Nephron progenitor cell (in vitro differentiated cells): ENCODE results near the gene RAPGEF1.
A peak's percentile ranks its signal among the peaks of the same experiment; 100 is the strongest.

Source experiments
- DNase-seq: peaks from one replicate; pipeline ENCODE4 v3.0.0; 2021
- H3K27ac Mint-ChIP-seq: 2 replicates; pipeline ENCODE4 v1.8.0; 2021; ENCODE audit warnings: mild to moderate bottlenecking, moderate library complexity, mixed read lengths
- H3K27me3 Mint-ChIP-seq: 2 replicates; pipeline ENCODE4 v1.8.0; 2021; ENCODE audit warnings: mild to moderate bottlenecking, low read depth, mixed read lengths; ENCODE audit not compliant: poor library complexity
- H3K36me3 Mint-ChIP-seq: 2 replicates; pipeline ENCODE4 v1.8.0; 2021; ENCODE audit warnings: low read depth, mixed read lengths
- H3K4me1 Mint-ChIP-seq: 2 replicates; pipeline ENCODE4 v1.8.0; 2021; ENCODE audit warnings: mixed read lengths
- H3K4me3 Mint-ChIP-seq: 2 replicates; pipeline ENCODE4 v1.8.0; 2021; ENCODE audit warnings: mild to moderate bottlenecking, moderate library complexity, mixed read lengths
- H3K9me3 Mint-ChIP-seq: 2 replicates; pipeline ENCODE4 v1.8.0; 2021; ENCODE audit warnings: mild to moderate bottlenecking, moderate library complexity, mixed read lengths
- CTCF ChIP-seq: fragments of 200-600 bp; sonication (generic); IDR thresholded peaks from 2 replicates; pipeline ENCODE4 v1.5.0; 2021; ENCODE audit warnings: antibody characterized with exemption

Gene RAPGEF1

DNA sequence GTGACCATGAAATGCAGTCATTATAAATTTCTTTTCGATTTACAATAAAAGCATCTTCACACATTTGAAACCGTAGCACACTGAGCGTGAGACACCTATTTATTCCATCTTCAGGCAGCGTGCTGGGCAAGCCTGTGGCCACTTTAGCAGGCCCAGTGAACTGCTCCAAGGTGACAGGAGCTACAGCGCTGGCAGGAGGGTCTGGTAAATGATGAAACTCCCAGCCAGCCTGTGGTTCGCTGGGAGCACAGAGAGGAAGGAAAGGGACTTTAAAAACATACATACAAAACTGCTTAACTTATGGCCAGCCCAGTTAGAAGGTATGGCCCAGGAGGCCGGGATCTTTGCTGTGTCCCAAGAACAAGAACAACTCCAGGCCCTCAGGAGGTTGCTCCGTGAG lies 5.1 kb downstream of the RAPGEF1 start:
- Mint-ChIP-seq H3K27me3 (peaks cover 13% of the 10 kb centered on the region), H3K27ac (peak overlapping the region; percentile 61), H3K4me1 (peaks cover 73% of the 10 kb centered on the region), H3K9me3 (no peaks in the 10 kb centered on the region), H3K36me3 (peaks cover 4% of the 10 kb centered on the region), H3K4me3 (no peak overlapping the region)
- DNase-seq: no peak
- TF ChIP-seq CTCF: no peak

DNA sequence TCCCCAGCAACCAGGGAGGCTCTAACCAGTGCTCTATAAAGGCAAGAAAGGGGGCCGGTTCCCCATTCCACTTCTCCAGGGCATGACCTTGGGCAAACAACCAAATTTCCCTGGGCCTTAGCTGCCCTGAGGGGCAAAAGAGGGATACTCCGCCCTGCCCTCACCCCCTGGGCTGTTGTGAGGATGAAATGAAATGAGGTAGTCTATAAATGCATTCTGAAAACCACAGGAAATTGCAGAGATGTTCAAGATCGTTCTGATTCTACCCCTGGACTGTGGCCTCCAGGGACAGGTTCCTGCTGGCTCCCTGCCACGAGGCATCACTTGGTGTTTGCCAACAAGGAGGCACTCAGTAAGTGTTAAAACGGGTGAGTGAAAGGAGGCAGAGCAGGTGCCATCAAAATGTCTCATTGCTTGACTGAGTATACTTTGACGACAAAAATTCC lies 5.7 kb downstream of the RAPGEF1 start:
- no peak overlapping the region for H3K4me3 Mint-ChIP-seq
- DNase-seq: no peak
- H3K4me1 Mint-ChIP-seq: peaks cover 77% of the 10 kb centered on the region
- H3K9me3 Mint-ChIP-seq: no peaks in the 10 kb centered on the region
- peaks cover 12% of the 10 kb centered on the region for H3K27me3 Mint-ChIP-seq
- H3K36me3 Mint-ChIP-seq: peaks cover 4% of the 10 kb centered on the region
- no peak for TF ChIP-seq CTCF
- no peak overlapping the region for H3K27ac Mint-ChIP-seq

DNA sequence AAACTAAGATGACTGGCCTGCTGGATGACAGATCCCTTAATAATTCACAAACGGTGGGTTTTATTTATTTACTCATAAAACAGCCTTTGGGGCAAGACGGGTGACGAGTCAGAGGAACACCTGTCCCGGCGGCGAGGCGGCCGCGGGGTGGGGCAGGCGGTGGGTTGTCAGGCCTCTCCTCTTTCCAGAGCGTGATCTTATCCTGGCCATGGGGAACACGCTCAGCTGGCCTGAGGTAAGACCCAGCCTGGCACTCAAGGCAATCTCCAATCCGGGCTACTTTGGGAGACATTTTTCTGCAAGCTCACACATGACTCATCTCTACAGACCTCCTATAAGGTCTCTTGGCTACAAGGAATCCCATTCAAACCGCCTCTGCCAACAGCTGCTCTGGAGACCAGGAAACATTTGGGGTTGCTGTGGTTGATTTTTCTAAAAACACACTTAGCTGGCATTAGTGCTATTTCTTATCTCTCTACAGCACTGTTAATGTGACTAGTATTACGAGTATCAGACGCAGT lies 6.3 kb downstream of the RAPGEF1 start:
- peaks cover 76% of the 10 kb centered on the region for H3K4me1 Mint-ChIP-seq
- H3K27ac Mint-ChIP-seq: peak overlapping the region; percentile 36
- no peak overlapping the region for H3K4me3 Mint-ChIP-seq

DNA sequence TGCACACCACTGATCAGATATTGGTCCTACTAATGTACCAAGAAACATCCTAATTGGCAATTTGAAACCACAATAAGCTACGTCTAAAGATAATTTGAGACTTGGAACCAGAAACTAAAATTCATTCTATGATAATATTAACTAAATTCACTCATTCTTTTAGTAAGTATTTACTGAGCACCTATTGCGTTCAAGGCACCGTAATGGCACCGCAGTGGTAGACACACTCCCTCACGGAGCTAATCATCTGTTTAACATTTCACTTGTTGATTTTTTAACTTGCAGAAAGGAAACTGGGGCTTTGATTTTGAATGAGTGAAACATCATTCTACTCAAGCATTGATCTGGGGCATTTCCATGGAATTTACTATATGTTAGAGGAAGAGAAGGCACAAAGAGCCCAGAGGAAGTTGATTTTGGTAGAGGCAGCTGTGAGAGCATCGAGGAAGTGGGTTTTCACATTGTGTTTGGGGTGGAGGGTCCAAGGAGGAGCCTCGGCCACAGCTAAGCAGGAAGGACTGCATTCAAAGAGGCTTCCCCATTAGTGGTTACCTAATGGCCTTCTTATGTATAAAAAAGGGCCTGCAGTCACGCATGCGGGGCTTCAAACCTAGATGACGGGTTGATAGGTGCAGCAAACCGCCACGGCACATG lies 7.1 kb downstream of the RAPGEF1 start:
- Mint-ChIP-seq H3K4me3 (no peak overlapping the region), H3K27me3 (peaks cover 9% of the 10 kb centered on the region), H3K9me3 (no peaks in the 10 kb centered on the region), H3K27ac (no peak overlapping the region), H3K4me1 (peaks cover 82% of the 10 kb centered on the region), H3K36me3 (peaks cover 4% of the 10 kb centered on the region)
- no peak for TF ChIP-seq CTCF
- no peak for DNase-seq

More for the DNA sequence above, 6.3 kb downstream of the RAPGEF1 start:
- Mint-ChIP-seq H3K36me3 (peaks cover 4% of the 10 kb centered on the region), H3K27me3 (peaks cover 9% of the 10 kb centered on the region), H3K9me3 (no peaks in the 10 kb centered on the region)
- no peak for TF ChIP-seq CTCF
- no peak for DNase-seq

- H3K4me3 Mint-ChIP-seq: no peak overlapping the region
Observed at GRCh38 chr9:131732061-131732526, 7.8 kb downstream of the RAPGEF1 start.

More at GRCh38 chr9:131732061-131732526, 7.8 kb downstream of the RAPGEF1 start:
- Mint-ChIP-seq H3K27me3 (peaks cover 5% of the 10 kb centered on the region), H3K9me3 (no peaks in the 10 kb centered on the region), H3K4me1 (peaks cover 85% of the 10 kb centered on the region), H3K36me3 (peaks cover 7% of the 10 kb centered on the region), H3K27ac (peak overlapping the region; percentile 39)
- no peak for DNase-seq
- TF ChIP-seq CTCF: no peak
